Fibroblast of lung (primary cell): Measurements from ENCODE around the gene MARCKSL1. TPM values are rescaled to one million over a fixed set of nuclear protein-coding genes. Genes with fewer than 3 reads are reported as not detected.

ENCODE experiments used
- DNase-seq, 2 donors: peaks; one replicate each; pipeline versions ENCODE4 v3.0.0 to v3.0.0-alpha.2; 2010; ENCODE audit warnings: low read depth in 2 of 2
- H2AFZ ChIP-seq: 2 replicates; pipeline ENCODE4 v1.5.1; 2012; ENCODE audit warnings: low read length, control low read depth, inconsistent platforms
- H3K27ac ChIP-seq: 2 replicates; pipeline ENCODE4 v1.5.1; 2011; ENCODE audit warnings: low read length, control low read depth; ENCODE audit not compliant: insufficient read depth
- H3K27me3 ChIP-seq: 2 replicates; pipeline ENCODE4 v1.5.1; 2011; ENCODE audit warnings: mild to moderate bottlenecking, low read length; ENCODE audit not compliant: control insufficient read depth, insufficient read depth
- H3K36me3 ChIP-seq: 2 replicates; pipeline ENCODE4 v1.5.1; 2011; ENCODE audit warnings: low read length; ENCODE audit not compliant: control insufficient read depth, insufficient read depth
- H3K4me1 ChIP-seq: 2 replicates; pipeline ENCODE4 v1.5.1; 2011; ENCODE audit warnings: low read length; ENCODE audit not compliant: control insufficient read depth, insufficient read depth; ENCODE audit errors: extremely low read depth
- H3K4me2 ChIP-seq: 2 replicates; pipeline ENCODE4 v1.5.1; 2011; ENCODE audit warnings: low read length, control low read depth; ENCODE audit not compliant: insufficient read depth; ENCODE audit errors: extremely low read depth
- H3K4me3 ChIP-seq, 4 experiments: fragments of 200-600 bp in 1 of 4; sonication (generic) in 1 of 4; replicated peaks in 1 of 4; 2 replicates each; pipeline ENCODE4 v1.5.1; 2011 to 2016; ENCODE audit warnings: low read length in 4 of 4, low read depth in 3 of 4, mild to moderate bottlenecking in 3 of 4, control low read depth in 2 of 4, inconsistent platforms in 1 of 4, mixed read lengths in 1 of 4; ENCODE audit not compliant: insufficient read depth in 1 of 4; ENCODE audit errors: control extremely low read depth in 1 of 4
- H3K79me2 ChIP-seq: 2 replicates; pipeline ENCODE4 v1.5.1; 2012; ENCODE audit warnings: mild to moderate bottlenecking, low read length, inconsistent platforms; ENCODE audit not compliant: control insufficient read depth, insufficient read depth
- H3K9ac ChIP-seq: 2 replicates; pipeline ENCODE4 v1.5.1; 2011; ENCODE audit warnings: mild to moderate bottlenecking, low read length, control low read depth; ENCODE audit not compliant: insufficient read depth
- H3K9me3 ChIP-seq: 2 replicates; pipeline ENCODE4 v1.5.1; 2012; ENCODE audit warnings: low read depth, low read length; ENCODE audit not compliant: control insufficient read depth, insufficient read depth
- H4K20me1 ChIP-seq: 2 replicates; pipeline ENCODE4 v1.5.1; 2011; ENCODE audit warnings: low read length; ENCODE audit not compliant: control insufficient read depth, insufficient read depth; ENCODE audit errors: extremely low read depth
- EZH2 ChIP-seq: IDR thresholded peaks from 2 replicates; pipeline ENCODE4 v1.5.1; 2012; ENCODE audit warnings: low read length, control low read depth, mild to moderate bottlenecking; ENCODE audit errors: missing control alignments
- polyA plus RNA-seq, 2 donors: library from polyadenylated mRNA; depleted of rRNA in 1 of 2; stranded (reverse) in 1 of 2; unstranded in 1 of 2; fragments of >200 nt; gene quantifications; 2 replicates each; pipeline ENCODE4 v1.2.1, GENCODE V29; 2011 to 2012; ENCODE audit warnings: missing spikeins in 1 of 2
- total RNA-seq: library from RNA; depleted of rRNA; stranded (reverse); fragments of >200 nt; gene quantifications from 2 replicates; pipeline ENCODE4 v1.2.1, GENCODE V29; 2014
- TF ChIP-seq, protein P1 (sequence below), 2 donors: IDR thresholded peaks in 1 of 2; conservative IDR thresholded peaks in 1 of 2; 1 replicate in 1 of 2; 2 replicates in 1 of 2; pipeline ENCODE4 v1.5.1; 2011 to 2012; ENCODE audit warnings: low read length in 2 of 2, control low read depth in 1 of 2, inconsistent platforms in 1 of 2, low read depth in 1 of 2, mild to moderate bottlenecking in 1 of 2

The MARCKSL1 gene
- total and polyA plus RNA-seq, 2 donors (not counting 1 experiment from before 2014, with no cell fraction given): 11.7 to 79.1 TPM

DNA sequence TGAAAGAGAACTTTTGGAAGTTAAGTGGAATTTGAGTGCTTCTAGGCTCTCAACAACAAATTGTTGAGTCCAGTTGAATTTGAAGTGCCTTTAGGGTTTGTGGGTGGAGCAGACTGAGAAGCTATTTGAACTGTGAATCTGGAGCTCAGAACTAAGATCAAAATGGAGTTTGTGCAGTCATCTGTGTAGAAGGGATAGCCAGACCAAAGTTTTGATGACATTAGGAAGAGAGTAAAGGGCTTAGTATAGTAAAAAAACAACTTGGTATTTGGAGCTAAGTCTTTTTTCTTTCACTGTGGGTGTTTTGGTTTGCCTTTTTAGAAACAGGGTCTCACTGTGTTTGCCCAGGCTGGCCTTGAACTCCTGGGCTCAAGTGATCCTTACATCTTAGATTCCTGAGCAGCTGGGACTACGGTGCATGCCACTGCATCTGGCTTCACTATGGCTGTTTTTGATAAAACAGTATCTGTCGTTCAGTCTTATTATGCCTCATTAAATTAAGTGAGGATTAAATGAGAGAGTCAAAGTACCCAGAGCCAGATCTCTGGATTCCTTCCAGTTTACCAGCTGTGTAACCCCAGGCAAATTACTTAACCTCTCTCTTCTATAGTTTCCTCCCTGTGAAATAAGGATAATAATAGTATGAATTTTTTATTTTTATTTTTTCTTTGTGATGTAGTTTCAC, 24.2 kb downstream of the MARCKSL1 start:
- TF ChIP-seq, protein P1, sequence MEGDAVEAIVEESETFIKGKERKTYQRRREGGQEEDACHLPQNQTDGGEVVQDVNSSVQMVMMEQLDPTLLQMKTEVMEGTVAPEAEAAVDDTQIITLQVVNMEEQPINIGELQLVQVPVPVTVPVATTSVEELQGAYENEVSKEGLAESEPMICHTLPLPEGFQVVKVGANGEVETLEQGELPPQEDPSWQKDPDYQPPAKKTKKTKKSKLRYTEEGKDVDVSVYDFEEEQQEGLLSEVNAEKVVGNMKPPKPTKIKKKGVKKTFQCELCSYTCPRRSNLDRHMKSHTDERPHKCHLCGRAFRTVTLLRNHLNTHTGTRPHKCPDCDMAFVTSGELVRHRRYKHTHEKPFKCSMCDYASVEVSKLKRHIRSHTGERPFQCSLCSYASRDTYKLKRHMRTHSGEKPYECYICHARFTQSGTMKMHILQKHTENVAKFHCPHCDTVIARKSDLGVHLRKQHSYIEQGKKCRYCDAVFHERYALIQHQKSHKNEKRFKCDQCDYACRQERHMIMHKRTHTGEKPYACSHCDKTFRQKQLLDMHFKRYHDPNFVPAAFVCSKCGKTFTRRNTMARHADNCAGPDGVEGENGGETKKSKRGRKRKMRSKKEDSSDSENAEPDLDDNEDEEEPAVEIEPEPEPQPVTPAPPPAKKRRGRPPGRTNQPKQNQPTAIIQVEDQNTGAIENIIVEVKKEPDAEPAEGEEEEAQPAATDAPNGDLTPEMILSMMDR (conservative IDR thresholded peaks at IDR 0.05 in 1 of 2, IDR thresholded peaks at IDR 0.05 in 1 of 2; ENCODE audit: low read depth in 1 of 2, low read length in 2 of 2): no peak
- no peak for TF ChIP-seq EZH2
- no peak overlapping the region for H3K4me2 ChIP-seq
- peaks cover 12% of the 10 kb centered on the region for H3K79me2 ChIP-seq

DNA sequence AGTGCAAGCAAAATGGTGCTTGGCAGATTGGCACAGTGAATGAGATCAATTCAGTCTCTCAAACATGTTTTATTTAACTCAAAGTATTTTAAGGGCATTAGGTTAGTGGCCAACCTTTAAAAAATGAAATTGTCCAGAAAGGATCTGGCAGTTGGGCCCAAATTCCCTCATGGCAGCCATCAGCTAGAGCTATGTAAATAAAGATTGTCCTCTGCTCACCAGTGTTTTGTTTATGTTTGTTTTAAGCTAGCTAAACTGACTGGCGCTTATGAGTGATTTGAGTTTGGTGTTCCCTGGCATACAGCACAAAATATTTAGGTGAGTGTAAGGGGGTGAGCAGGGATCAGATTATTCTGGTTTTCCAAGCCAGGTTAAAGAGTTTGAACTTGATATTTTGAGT, 26.1 kb downstream of the MARCKSL1 start:
- H3K4me2 ChIP-seq: no peak overlapping the region
- peaks cover 12% of the 10 kb centered on the region for H3K79me2 ChIP-seq
- no peaks in the 10 kb centered on the region for H3K4me1 ChIP-seq
- no peaks in the 10 kb centered on the region for H4K20me1 ChIP-seq
- no peak for DNase-seq
- H3K9me3 ChIP-seq: no peaks in the 10 kb centered on the region
- TF ChIP-seq, protein P1 (conservative IDR thresholded peaks at IDR 0.05 in 1 of 2, IDR thresholded peaks at IDR 0.05 in 1 of 2; ENCODE audit: low read depth in 1 of 2, low read length in 2 of 2): no peak
- no peak for TF ChIP-seq EZH2
- H3K36me3 ChIP-seq: peaks cover 2% of the 10 kb centered on the region
- H3K9ac ChIP-seq: no peak overlapping the region
- H3K4me3 ChIP-seq: no peak overlapping the region
- H2AFZ ChIP-seq: no peak overlapping the region
- H3K27ac ChIP-seq: no peak overlapping the region
- no peaks in the 10 kb centered on the region for H3K27me3 ChIP-seq

More for the DNA sequence above, 24.2 kb downstream of the MARCKSL1 start:
- Histone ChIP-seq H3K4me3 (no peak overlapping the region), H3K4me1 (no peaks in the 10 kb centered on the region), H3K27me3 (no peaks in the 10 kb centered on the region), H3K27ac (no peak overlapping the region), H3K9ac (no peak overlapping the region), H2AFZ (no peak overlapping the region), H4K20me1 (no peaks in the 10 kb centered on the region), H3K9me3 (no peaks in the 10 kb centered on the region), H3K36me3 (no peaks in the 10 kb centered on the region)
- DNase-seq: no peak

DNA sequence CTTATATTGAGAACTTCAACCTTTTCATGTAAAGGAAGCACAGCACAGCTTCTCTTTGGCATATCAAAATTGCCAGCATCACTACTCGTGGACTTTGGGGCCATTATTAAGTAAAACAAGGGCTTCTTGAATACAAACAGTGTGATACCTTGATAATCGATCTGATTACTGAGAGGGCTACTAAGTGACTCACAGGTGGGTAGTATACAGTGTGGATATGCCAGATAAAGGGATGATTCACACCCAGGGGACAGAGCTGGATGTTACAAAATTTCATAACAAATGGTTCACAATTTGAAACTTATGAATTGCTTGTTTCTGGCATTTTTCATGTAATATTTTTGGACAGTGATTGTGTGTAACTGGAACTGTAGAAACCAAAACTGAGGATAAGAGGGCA, 28.7 kb downstream of the MARCKSL1 start:
- no peak for TF ChIP-seq EZH2
- TF ChIP-seq, protein P1 (conservative IDR thresholded peaks at IDR 0.05 in 1 of 2, IDR thresholded peaks at IDR 0.05 in 1 of 2; ENCODE audit: low read depth in 1 of 2, low read length in 2 of 2): no peak
- Histone ChIP-seq H3K27ac (no peak overlapping the region), H3K79me2 (peaks cover 12% of the 10 kb centered on the region), H3K4me1 (no peaks in the 10 kb centered on the region), H4K20me1 (no peaks in the 10 kb centered on the region), H3K4me2 (no peak overlapping the region), H3K9ac (no peak overlapping the region), H3K4me3 (no peak overlapping the region), H2AFZ (no peak overlapping the region), H3K9me3 (no peaks in the 10 kb centered on the region), H3K36me3 (peaks cover 5% of the 10 kb centered on the region), H3K27me3 (no peaks in the 10 kb centered on the region)
- peak in 1 of 2 donors; percentile 34 for DNase-seq
